ENCODE data around the gene PLPP3. TPM values are rescaled to one million over a fixed set of nuclear protein-coding genes. Genes with fewer than 3 reads are reported as not detected.

PLPP3 gene
- total RNA-seq, 1 donor from 2014 or later: 4.6 TPM

DNA sequence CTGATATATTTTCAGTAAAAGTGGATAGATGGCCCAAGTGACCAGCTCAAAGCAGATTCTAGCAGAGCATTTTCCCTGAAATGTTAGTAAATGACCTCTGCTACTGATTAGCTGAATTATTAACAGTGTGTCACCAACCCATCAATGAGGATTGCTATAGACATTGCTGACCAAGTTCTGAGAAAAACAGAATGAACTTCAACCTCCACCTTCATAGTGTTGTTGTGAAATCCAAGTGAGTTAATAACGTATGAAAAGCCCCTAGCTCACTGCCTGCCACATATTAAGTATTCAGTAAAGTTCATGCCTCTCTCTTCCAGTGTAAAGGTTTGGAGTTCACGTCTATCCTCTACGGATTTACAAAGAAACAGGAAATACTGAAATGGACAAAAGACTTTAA lies 15.8 kb downstream of the PLPP3 start:
- Mint-ChIP-seq H3K27ac (no peak overlapping the region), H3K4me1 (peaks cover 20% of the 10 kb centered on the region), H3K4me3 (no peak overlapping the region), H3K36me3 (ENCODE audit: low read depth) (no peaks in the 10 kb centered on the region), H3K27me3 (no peaks in the 10 kb centered on the region), H3K9me3 (no peaks in the 10 kb centered on the region)
- DNase-seq: no peak
- intact Hi-C loops (cut with micrococcal nuclease): no loop called here
- POLR2A ChIA-PET: no interaction called here
- TF ChIP-seq, protein P1, sequence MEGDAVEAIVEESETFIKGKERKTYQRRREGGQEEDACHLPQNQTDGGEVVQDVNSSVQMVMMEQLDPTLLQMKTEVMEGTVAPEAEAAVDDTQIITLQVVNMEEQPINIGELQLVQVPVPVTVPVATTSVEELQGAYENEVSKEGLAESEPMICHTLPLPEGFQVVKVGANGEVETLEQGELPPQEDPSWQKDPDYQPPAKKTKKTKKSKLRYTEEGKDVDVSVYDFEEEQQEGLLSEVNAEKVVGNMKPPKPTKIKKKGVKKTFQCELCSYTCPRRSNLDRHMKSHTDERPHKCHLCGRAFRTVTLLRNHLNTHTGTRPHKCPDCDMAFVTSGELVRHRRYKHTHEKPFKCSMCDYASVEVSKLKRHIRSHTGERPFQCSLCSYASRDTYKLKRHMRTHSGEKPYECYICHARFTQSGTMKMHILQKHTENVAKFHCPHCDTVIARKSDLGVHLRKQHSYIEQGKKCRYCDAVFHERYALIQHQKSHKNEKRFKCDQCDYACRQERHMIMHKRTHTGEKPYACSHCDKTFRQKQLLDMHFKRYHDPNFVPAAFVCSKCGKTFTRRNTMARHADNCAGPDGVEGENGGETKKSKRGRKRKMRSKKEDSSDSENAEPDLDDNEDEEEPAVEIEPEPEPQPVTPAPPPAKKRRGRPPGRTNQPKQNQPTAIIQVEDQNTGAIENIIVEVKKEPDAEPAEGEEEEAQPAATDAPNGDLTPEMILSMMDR (IDR thresholded peaks at IDR 0.05): no peak
- no peak for ATAC-seq (ENCODE audit: low read depth)
- CTCF ChIA-PET: interaction anchor here (1.0 kb wide), 1 partner anchor 154 kb away, joined by 3 read pairs; no protein-coding TSS in a partner anchor

DNA sequence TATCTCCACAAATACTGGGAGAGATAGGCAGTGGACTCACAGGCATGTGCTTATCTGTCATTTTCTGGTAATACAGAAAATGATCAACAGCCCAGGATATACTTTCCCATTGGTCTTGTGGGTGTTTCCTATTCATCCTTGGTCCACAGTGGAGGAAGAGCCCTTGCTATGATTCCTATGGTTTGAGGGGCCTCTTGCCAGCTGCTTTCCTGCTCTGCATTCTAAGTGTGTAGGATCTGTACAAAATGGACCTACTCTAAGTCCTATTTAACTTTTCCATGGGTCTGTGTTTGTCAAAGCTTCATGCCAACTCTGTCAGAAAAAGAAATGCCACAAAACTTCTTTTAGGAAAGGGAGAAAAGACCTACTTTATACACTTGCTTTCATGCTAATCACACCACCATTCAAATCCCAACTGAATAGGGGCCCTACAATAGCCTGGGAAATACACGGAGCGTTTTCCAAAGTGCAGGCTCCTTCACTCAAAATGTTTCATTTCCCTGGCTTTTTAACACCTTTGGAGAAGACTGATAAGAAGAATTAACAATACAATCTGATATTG lies 16.4 kb downstream of the PLPP3 start:
- TF ChIP-seq, protein P1 (IDR thresholded peaks at IDR 0.05): no peak
- ChIA-PET POLR2A (interaction anchor here (0.9 kb wide), 1 partner anchor 14 kb away, joined by 4 read pairs; no protein-coding TSS in a partner anchor), CTCF (interaction anchor here (1.0 kb wide), 1 partner anchor 153 kb away, joined by 3 read pairs; no protein-coding TSS in a partner anchor)
- peaks cover 20% of the 10 kb centered on the region for H3K4me1 Mint-ChIP-seq
- H3K4me3 Mint-ChIP-seq: no peak overlapping the region
- no peaks in the 10 kb centered on the region for H3K27me3 Mint-ChIP-seq
- no peak for DNase-seq
- H3K9me3 Mint-ChIP-seq: no peaks in the 10 kb centered on the region
- H3K36me3 Mint-ChIP-seq (ENCODE audit: low read depth): no peaks in the 10 kb centered on the region
- H3K27ac Mint-ChIP-seq: no peak overlapping the region
- ATAC-seq (ENCODE audit: low read depth): no peak
- intact Hi-C loops (cut with micrococcal nuclease): no loop called here

DNA sequence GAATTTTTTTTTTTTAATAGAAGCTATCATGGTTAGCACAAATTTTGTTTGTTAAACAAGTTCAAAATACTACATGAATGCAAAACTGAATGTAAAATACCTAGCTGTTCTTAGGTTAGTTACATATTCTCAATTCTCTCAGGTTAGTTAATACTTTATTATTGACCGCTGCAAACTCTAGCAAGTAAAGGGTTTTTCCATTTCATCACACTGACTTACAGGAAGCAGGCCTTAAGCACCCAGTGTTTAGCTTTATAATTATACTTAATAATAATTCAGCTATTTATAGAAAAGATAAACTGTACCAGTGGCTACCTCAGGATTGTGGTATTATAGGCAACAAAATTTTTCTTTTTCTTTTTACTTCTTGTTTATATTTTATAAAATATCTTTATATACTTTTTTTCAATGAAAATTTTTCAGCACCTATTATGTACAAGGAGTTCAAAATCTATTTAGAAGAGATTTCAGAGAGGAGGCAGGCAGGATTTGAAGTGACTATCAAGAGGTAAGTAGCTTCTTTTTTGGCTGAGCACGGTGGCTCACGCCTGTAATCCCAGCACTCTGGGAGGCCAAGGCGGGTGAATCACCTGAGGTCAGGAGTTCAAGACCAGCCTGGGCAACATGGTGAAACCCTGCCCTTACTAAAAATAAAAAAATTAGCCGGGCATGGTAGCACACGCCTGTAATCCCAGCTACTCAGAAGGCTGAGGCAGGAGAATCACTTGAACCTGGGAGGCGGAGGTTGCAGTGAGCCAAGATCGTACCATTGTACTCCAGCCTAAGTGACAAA lies 17.9 kb downstream of the PLPP3 start:
- ChIA-PET CTCF (interaction anchor here (2.0 kb wide), 1 partner anchor 23 kb away, joined by 6 read pairs; no protein-coding TSS in a partner anchor), POLR2A (no interaction called here)
- Mint-ChIP-seq H3K27me3 (no peaks in the 10 kb centered on the region), H3K36me3 (ENCODE audit: low read depth) (no peaks in the 10 kb centered on the region), H3K9me3 (no peaks in the 10 kb centered on the region), H3K4me1 (peaks cover 17% of the 10 kb centered on the region), H3K4me3 (no peak overlapping the region), H3K27ac (no peak overlapping the region)
- DNase-seq (no peak), ATAC-seq (ENCODE audit: low read depth) (no peak)
- intact Hi-C loops (cut with micrococcal nuclease): no loop called here
- TF ChIP-seq, protein P1 (IDR thresholded peaks at IDR 0.05): no peak

DNA sequence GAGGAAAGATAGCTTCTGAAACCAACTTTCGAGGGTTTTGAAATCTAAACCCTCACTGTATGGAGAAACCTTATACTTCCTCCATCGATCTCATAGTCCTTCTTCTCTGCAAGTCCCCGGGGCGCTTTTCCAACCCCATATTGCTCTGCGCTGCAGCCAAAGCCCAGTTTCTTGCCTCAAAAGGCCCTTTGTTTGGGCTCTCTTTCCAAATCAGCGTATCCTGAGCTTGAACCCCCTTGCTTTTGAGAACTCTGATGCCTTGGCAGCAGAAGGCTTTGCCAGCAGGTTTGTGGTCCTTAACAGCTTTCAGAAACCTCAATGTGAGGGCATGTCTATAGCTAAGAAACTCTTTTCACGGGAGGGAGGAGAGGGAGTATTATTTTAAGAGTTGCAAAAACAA lies 21.6 kb downstream of the PLPP3 start:
- intact Hi-C loops (cut with micrococcal nuclease): no loop called here
- ChIA-PET POLR2A (no interaction called here), CTCF (interaction anchor here (0.7 kb wide), 1 partner anchor 854 kb away, joined by 3 read pairs; no protein-coding TSS in a partner anchor)
- Mint-ChIP-seq H3K9me3 (no peaks in the 10 kb centered on the region), H3K36me3 (ENCODE audit: low read depth) (no peaks in the 10 kb centered on the region), H3K4me1 (peaks cover 13% of the 10 kb centered on the region), H3K4me3 (no peak overlapping the region), H3K27ac (no peak overlapping the region), H3K27me3 (no peaks in the 10 kb centered on the region)
- DNase-seq (no peak), ATAC-seq (ENCODE audit: low read depth) (no peak)
- TF ChIP-seq, protein P1 (IDR thresholded peaks at IDR 0.05): no peak

DNA sequence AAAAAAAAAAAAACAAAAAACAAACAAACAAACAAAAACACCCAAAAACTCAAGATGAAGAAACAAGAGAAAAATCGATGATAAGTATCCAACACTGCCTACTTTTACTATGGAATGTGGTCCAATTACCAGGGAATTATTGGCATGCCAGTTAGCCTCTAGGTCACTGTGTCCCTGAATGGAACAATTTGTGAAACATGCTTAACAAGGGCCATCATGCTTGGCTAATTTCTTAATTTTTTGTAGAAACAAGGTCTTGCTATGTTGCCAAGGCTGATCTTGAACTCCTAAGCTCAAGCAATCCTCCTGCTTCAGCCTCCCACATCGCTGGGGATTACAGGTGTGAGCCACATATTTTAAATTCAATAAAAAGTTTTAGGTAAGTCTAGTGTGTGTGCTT lies 23.9 kb downstream of the PLPP3 start:
- no peak for ATAC-seq (ENCODE audit: low read depth)
- DNase-seq: no peak
- Mint-ChIP-seq H3K36me3 (ENCODE audit: low read depth) (no peaks in the 10 kb centered on the region), H3K4me1 (peaks cover 14% of the 10 kb centered on the region), H3K9me3 (no peaks in the 10 kb centered on the region), H3K4me3 (no peak overlapping the region), H3K27me3 (no peaks in the 10 kb centered on the region), H3K27ac (no peak overlapping the region)
- ChIA-PET POLR2A (no interaction called here), CTCF (no interaction called here)
- TF ChIP-seq, protein P1 (IDR thresholded peaks at IDR 0.05): no peak
- intact Hi-C loops (cut with micrococcal nuclease): no loop called here

Data from activated B cell treated with CpG ODN at 0.5 μM for 24 hours (primary cell).